ENCODE data around the gene AMMECR1L.
"Not testable (repeated sequence)": the region's sequence is repeated elsewhere in the genome, so short reads cannot be mapped to it uniquely, and the experiment has no call there.

AMMECR1L gene

DNA sequence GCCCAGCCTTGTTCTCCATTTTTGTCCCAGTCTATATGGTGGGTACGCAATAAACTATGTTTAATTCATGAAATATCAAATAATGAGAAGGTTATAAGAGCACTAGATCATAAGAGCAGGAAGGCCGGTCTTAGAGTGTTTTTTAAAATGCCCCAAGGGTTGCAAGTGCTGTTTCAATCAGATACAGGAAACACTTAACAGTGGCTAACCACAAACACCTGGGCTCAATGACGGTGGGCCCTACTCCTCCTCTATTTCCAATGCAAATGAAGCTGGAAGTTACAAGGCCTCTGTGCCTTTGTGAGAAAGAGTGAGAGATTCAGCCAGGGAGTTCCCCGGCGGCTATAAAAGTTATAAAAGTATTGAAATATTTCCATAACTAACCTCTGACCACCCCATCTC, 55.9 kb downstream of the AMMECR1L start:
- no peak for DNase-seq

DNA sequence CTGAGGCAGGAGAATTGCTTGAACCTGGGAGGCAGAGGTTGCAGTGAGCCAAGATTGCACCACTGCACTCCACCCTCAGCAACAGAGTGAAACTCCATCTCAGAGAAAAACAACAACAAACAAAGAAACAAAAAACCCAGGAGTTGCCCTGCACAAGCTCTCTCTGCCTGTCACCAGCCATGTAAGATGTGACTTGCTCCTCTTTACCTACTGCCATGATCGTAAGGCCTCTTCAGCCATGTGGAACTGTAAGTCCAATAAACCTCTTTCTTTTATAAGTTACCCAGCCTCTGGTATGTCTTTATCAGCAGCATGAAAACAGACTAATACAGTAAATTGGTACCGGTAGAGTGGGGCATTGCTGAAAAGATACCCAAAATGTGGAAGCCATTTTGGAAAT, 59.0 kb downstream of the AMMECR1L start:
- DNase-seq, result not testable (repeated sequence)

DNA sequence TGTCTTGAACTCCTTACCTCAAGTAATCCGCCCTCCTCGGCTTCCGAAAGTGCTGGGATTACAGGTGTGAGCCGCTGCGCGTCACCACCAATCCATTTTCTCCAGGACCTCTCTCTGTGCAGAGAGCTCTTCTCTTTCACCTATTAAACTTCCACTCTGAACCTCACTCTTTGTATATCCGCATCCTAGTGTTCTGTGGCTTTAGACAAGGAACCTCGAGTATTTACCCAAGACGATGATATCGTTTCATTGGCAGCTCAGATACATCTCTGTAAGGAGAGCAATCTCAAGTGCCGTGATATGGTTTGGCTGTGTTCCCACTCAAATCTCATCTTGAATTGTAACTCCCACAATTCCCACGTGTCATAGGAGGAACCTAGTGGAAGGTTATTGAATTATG, 59.7 kb downstream of the AMMECR1L start:
- DNase-seq, result peak; percentile 14

DNA sequence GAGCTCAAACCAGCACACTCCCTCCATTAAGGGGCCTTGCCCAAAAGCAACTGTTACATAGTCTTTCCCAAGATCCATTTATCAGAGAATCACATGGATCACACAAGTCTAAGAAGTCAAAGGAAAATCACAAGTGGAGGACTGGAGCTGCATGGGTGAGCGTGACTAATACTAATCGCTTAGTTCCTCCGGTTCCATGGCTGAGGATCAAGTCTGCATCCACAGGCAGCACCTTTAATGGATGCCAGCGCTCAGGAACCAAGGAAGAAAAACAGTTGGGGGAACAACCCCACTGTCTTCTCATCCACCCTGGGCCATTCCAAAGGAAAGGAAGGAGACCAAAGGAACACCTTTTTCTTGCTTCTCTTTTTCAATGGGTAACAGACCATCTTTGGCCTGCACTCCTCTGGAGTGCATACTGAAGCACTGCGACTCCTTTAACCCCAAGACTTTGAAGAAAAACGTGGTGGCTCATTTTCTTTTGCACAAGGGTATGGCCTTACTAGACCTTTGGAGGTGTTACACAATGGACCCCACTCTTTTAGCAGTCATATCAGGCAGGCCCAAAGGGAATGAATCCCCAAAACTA, 65.6 kb downstream of the AMMECR1L start:
- DNase-seq, result no peak

DNA sequence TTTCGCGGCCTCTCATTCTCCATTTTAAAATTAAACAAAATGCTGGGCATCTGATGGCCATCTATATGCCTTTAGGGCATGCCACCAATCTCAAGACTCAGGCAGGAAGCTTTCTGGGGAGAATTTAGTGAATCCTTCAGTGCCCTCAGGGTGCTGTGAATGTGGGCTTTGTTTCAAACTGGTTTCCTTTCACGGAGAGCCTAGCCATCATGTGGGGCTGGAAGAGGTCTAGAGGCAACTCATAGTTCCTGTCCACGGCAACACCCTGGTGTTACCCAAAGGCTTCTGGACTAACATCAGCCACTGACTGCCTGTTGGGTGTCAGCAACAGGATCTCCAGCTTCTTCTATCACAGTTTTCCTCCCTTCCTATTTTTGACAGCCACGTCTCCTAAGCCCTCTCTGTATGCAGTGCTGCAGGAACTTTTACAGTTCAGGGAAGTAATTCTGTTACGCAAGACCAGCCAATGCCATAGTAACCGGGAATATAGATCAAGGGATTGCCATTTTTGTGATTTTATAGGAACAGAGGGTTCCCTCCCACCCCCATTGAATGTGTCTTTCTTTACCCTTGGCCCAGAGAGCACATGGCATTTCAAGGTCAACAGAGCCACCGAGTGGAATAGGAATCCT, 66.8 kb downstream of the AMMECR1L start:
- DNase-seq, result no peak

DNA sequence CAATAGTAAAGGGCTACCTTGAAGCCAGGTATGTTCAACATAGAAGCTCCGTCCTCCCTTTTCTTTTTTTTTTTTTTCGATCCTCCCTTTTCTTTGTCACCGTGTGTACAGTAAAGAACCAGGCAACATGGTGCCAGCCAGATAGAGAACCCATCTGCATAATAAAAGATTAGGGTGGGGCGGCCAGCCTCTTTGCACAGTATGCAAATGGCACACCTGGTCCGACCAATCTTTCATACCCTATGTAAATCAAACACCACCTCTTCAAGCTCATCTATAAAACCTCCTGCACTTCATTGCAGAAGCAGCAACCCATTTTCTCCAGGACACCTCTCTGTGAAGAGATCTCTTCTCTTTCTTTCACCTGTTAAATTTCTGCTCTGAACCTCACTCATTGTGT, 67.5 kb downstream of the AMMECR1L start:
- no peak for DNase-seq

DNA sequence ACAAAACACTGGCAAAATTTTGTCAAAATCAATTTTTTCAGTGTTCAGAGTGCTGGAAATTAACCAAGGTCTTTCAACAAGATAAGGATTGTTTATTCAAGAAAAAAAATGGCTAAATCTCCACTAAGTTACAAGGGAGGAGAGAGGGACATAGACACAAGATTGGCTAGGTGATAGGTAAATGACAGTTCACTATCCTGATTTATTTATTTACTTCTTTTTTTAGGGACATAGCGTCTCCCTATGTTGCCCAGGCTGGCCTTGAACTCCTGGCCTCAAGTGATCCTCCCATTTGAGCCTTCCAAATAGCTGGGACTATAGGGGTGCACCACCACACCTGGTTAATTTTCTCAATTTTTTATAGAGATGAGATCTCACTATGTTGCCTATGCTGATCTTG, 71.1 kb downstream of the AMMECR1L start:
- DNase-seq, result no peak

DNA sequence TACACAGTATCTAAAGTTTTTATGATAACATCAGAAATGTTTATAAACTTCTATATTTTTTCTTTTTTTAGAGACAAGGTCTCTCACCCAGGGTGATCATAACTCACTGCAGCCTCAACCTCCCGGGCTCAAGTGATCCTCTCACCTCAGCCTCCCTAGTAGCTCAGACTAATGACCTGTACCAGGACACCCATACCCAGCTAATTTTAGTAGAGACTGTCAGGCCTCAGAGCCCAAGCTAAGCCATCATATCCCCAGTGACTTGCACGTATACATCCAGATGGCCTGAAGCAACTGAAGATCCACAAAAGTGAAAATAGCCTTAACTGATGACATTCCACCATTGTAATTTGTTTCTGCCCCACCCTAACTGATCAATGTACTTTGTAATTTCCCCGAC, 73.3 kb downstream of the AMMECR1L start:
- not testable (repeated sequence) for DNase-seq

Data from NCI-H1092 treated with DMSO at 0.1 percent for 48 hours (cell line).